GM23338 (cell line): ENCODE data around the gene PIM1. TPM values are rescaled to one million over a fixed set of nuclear protein-coding genes. Genes with fewer than 3 reads are reported as not detected.
"Not testable (repeated sequence)": the region's sequence is repeated elsewhere in the genome, so short reads cannot be mapped to it uniquely, and the experiment has no call there.

Experiments
- ATAC-seq: fragments of 200-7000 bp; cut with Tn5 transposase; 3 replicates; pipeline ENCODE4 v1.9.1; 2020
- DNase-seq: peaks from one replicate; pipeline ENCODE4 v3.0.0-alpha.2; 2015; ENCODE audit warnings: low spot score
- H2AFZ ChIP-seq: fragments of 200-600 bp; sonication (generic); 2 replicates; pipeline ENCODE4 v1.8.0; 2016; ENCODE audit warnings: antibody characterized with exemption, mild to moderate bottlenecking, moderate library complexity
- H3F3A ChIP-seq: fragments of 200-600 bp; sonication (generic); replicated peaks from 2 replicates; pipeline ENCODE4 v1.8.0; 2017; ENCODE audit warnings: antibody characterized with exemption, mixed run types, low read depth
- H3K27ac ChIP-seq: fragments of 200-600 bp; sonication (generic); 2 replicates; pipeline ENCODE4 v1.6.1; 2016; ENCODE audit warnings: low read depth
- H3K27me3 ChIP-seq: fragments of 200-600 bp; sonication (generic); 2 replicates; pipeline ENCODE4 v1.8.0; 2016; ENCODE audit warnings: mild to moderate bottlenecking, mixed run types, moderate library complexity; ENCODE audit not compliant: insufficient read depth
- H3K36me3 ChIP-seq: fragments of 200-600 bp; sonication (generic); 2 replicates; pipeline ENCODE4 v1.8.0; 2016; ENCODE audit warnings: mild to moderate bottlenecking; ENCODE audit not compliant: insufficient read depth
- H3K4me1 ChIP-seq: fragments of 200-600 bp; sonication (generic); 2 replicates; pipeline ENCODE4 v1.8.0; 2016; ENCODE audit warnings: mild to moderate bottlenecking, moderate library complexity; ENCODE audit not compliant: insufficient read depth
- H3K4me2 ChIP-seq: fragments of 200-600 bp; sonication (generic); 2 replicates; pipeline ENCODE4 v1.7.1; 2017; ENCODE audit warnings: mixed run types
- H3K4me3 ChIP-seq: fragments of 200-600 bp; sonication (generic); 2 replicates; pipeline ENCODE4 v1.6.1; 2016; ENCODE audit warnings: mixed run types
- H3K79me2 ChIP-seq: fragments of 200-600 bp; sonication (generic); replicated peaks from 2 replicates; pipeline ENCODE4 v1.8.0; 2017; ENCODE audit warnings: mild to moderate bottlenecking; ENCODE audit not compliant: insufficient read depth
- H3K9me2 ChIP-seq: fragments of 200-600 bp; sonication (generic); 2 replicates; pipeline ENCODE4 v1.8.0; 2017; ENCODE audit not compliant: insufficient read depth
- H4K20me1 ChIP-seq: fragments of 200-600 bp; sonication (generic); replicated peaks from 2 replicates; pipeline ENCODE4 v1.8.0; 2017; ENCODE audit warnings: mild to moderate bottlenecking; ENCODE audit not compliant: insufficient read depth
- H3K27ac Mint-ChIP-seq: 2 replicates; pipeline ENCODE4 v1.8.0; 2020; ENCODE audit warnings: inconsistent platforms, mild to moderate bottlenecking, moderate library complexity, mixed read lengths
- H3K27me3 Mint-ChIP-seq: 3 replicates; pipeline ENCODE4 v1.8.0; 2022; ENCODE audit warnings: low read depth, mild to moderate bottlenecking, moderate library complexity, mixed read lengths, inconsistent platforms; ENCODE audit not compliant: insufficient read depth, poor library complexity
- H3K36me3 Mint-ChIP-seq: 3 replicates; pipeline ENCODE4 v1.8.0; 2021; ENCODE audit warnings: low read depth, mild to moderate bottlenecking, inconsistent platforms, moderate library complexity, mixed read lengths
- H3K4me1 Mint-ChIP-seq: 3 replicates; pipeline ENCODE4 v1.8.0; 2020; ENCODE audit warnings: mild to moderate bottlenecking, inconsistent platforms, mixed read lengths
- H3K4me3 Mint-ChIP-seq: 3 replicates; pipeline ENCODE4 v1.8.0; 2021; ENCODE audit warnings: moderate library complexity, mild to moderate bottlenecking, inconsistent platforms, mixed read lengths
- H3K9me3 Mint-ChIP-seq: 3 replicates; pipeline ENCODE4 v1.8.0; 2020; ENCODE audit warnings: moderate library complexity, mild to moderate bottlenecking, inconsistent platforms, mixed read lengths
- EZH2 ChIP-seq: fragments of 200-600 bp; sonication (generic); IDR thresholded peaks from one replicate; pipeline ENCODE4 v1.8.0; 2017; ENCODE audit warnings: antibody characterized with exemption, mild to moderate bottlenecking, low read depth; ENCODE audit not compliant: unreplicated experiment
- POLR2AphosphoS5 ChIP-seq: IDR thresholded peaks from 2 replicates; pipeline ENCODE4 v1.6.1; 2016; ENCODE audit warnings: antibody characterized with exemption, low read depth
- ZNF462 ChIP-seq: fragments of 250-450 bp; sonication (Bioruptor Pico); IDR thresholded peaks from 2 replicates; pipeline ENCODE4 v1.5.0; 2020; ENCODE audit warnings: mild to moderate bottlenecking, moderate library complexity
- polyA plus RNA-seq: library from polyadenylated mRNA; unstranded; fragments of >200 nt; fragmentation: Nextera tagmentation; extraction: Ambion mirVana; gene quantifications from 2 replicates; pipeline ENCODE4 v1.2.1, GENCODE V29; 2016
- total RNA-seq: library from RNA; depleted of rRNA; stranded (reverse); fragments of >200 nt; shearing (Covaris generic); gene quantifications from 2 replicates; pipeline ENCODE4 v1.2.3, GENCODE V29; 2014

The PIM1 gene
- total and polyA plus RNA-seq, 2 experiments from 2014 or later: 46.0 to 74.2 TPM

- TF ChIP-seq ZNF462 (CRISPR knock-in tag) (no peak), EZH2 (no peak), POLR2AphosphoS5 (no peak)
Observed at GRCh38 chr6:37192666-37193065, 22.7 kb downstream of the PIM1 start (continued).

GRCh38 chr6:37194886-37195285 is 24.9 kb downstream of the PIM1 start:
- H3K36me3 ChIP-seq, H3K27ac Mint-ChIP-seq, H4K20me1 ChIP-seq, H3K27me3 Mint-ChIP-seq, H3K36me3 Mint-ChIP-seq, DNase-seq, ATAC-seq, H3F3A ChIP-seq, H2AFZ ChIP-seq, H3K4me3 ChIP-seq, H3K4me2 ChIP-seq, H3K9me2 ChIP-seq, H3K4me1 Mint-ChIP-seq, H3K4me1 ChIP-seq, H3K9me3 Mint-ChIP-seq, H3K27ac ChIP-seq, H3K27me3 ChIP-seq, H3K4me3 Mint-ChIP-seq, H3K79me2 ChIP-seq: not testable (repeated sequence)

GRCh38 chr6:37196451-37196850 is 26.5 kb downstream of the PIM1 start:
- H3K4me1 Mint-ChIP-seq, H3K27me3 ChIP-seq, H3K36me3 Mint-ChIP-seq, H3K4me3 Mint-ChIP-seq, H3K4me1 ChIP-seq, H3K27ac Mint-ChIP-seq, H3K27me3 Mint-ChIP-seq, H3K9me2 ChIP-seq, H2AFZ ChIP-seq, H3K4me3 ChIP-seq, H3K79me2 ChIP-seq, ATAC-seq, DNase-seq, H4K20me1 ChIP-seq, H3F3A ChIP-seq, H3K4me2 ChIP-seq, H3K27ac ChIP-seq, H3K36me3 ChIP-seq, H3K9me3 Mint-ChIP-seq: not testable (repeated sequence)
